SK-N-SH (cell line): Measurements from ENCODE around the gene NOD1.

Experiments used
- NRF1 ChIP-seq: IDR thresholded peaks from 2 replicates; pipeline ENCODE4 v1.6.1; 2012; ENCODE audit warnings: low read depth, mild to moderate bottlenecking, low read length
- ZBTB33 ChIP-seq: IDR thresholded peaks from 2 replicates; pipeline ENCODE4 v1.4.0; 2012; ENCODE audit warnings: low read depth, borderline replicate concordance

DNA sequence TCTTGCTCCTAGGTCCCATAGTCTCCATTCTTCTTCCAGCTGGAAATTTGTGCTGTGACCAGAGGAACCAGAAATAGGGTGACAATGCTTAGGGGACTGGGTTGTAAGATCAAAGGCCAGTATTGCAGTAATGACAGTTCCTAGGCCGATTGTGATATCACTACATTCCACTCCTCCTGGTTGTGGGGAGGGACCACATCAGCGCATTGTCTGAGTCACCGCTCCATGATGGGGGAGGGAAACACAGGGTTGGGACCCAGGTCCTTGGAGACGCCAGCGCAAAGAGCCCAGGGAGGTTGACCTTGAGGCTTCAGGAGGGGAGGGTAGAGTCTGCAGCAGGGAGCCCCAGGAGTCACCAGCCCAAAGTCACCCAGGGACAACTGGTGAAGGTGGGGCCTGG, 46.8 kb upstream of the NOD1 start:
- TF ChIP-seq NRF1 (no peak), ZBTB33 (no peak)
